Measurements from ENCODE around the gene S100A2. TPM values are rescaled to one million over a fixed set of nuclear protein-coding genes. Genes with fewer than 3 reads are reported as not detected.
"Not testable (repeated sequence)": the region's sequence is repeated elsewhere in the genome, so short reads cannot be mapped to it uniquely, and the experiment has no call there.

S100A2 gene
- total and polyA plus RNA-seq, 10 donors: 0.60 to 5.2 (median 0.97) TPM; not detected in 5

DNA sequence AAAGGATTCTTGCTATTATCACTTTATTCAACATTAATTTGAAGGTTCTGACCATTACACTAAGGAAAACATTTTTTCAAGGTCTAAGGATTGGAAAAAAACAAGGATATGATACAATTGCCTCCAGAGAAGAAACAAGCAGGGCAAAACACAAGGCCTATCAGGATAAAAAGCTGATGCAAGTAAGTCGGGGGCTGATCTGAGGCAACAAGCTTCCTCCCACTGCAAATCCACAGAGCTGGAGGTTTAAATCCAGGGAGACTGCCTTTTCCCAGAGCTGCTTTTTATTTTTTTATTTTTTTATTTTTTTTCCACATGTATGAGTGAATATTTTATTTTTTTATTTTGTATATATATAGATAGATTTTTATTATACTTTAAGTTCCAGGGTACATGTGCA lies 19.4 kb upstream of the S100A2 start:
- no peak for DNase-seq
- TF ChIP-seq, protein P1, sequence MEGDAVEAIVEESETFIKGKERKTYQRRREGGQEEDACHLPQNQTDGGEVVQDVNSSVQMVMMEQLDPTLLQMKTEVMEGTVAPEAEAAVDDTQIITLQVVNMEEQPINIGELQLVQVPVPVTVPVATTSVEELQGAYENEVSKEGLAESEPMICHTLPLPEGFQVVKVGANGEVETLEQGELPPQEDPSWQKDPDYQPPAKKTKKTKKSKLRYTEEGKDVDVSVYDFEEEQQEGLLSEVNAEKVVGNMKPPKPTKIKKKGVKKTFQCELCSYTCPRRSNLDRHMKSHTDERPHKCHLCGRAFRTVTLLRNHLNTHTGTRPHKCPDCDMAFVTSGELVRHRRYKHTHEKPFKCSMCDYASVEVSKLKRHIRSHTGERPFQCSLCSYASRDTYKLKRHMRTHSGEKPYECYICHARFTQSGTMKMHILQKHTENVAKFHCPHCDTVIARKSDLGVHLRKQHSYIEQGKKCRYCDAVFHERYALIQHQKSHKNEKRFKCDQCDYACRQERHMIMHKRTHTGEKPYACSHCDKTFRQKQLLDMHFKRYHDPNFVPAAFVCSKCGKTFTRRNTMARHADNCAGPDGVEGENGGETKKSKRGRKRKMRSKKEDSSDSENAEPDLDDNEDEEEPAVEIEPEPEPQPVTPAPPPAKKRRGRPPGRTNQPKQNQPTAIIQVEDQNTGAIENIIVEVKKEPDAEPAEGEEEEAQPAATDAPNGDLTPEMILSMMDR (IDR thresholded peaks at IDR 0.05 in 8 of 11, conservative IDR thresholded peaks at IDR 0.05 in 3 of 11): no peak
- TF ChIP-seq POLR2AphosphoS5 (IDR thresholded peaks at IDR 0.05) (no peak), POLR2A (IDR thresholded peaks at IDR 0.05) (no peak)
- no peaks in the 10 kb centered on the region for H3K36me3 ChIP-seq
- WGBS, 5 donors: 43 to 65% (median 54%) methylated on average over 1 of the region's 1 CpG
- H3K9me3 ChIP-seq: no peaks in the 10 kb centered on the region
- no peaks in the 10 kb centered on the region for H3K27me3 ChIP-seq (replicated peaks in 1 of 7)
- intact Hi-C loops (cut with DNase I; ENCODE audit: low total_unique reads): no loop called here
- peak overlapping the region in 2 of 8 donors; percentile 9 to 39 for H3K27ac ChIP-seq
- H3K4me3 ChIP-seq: no peak overlapping the region
- peaks cover 0 to 24% (median 13%) of the 10 kb centered on the region in 6 donors for H3K4me1 ChIP-seq

DNA sequence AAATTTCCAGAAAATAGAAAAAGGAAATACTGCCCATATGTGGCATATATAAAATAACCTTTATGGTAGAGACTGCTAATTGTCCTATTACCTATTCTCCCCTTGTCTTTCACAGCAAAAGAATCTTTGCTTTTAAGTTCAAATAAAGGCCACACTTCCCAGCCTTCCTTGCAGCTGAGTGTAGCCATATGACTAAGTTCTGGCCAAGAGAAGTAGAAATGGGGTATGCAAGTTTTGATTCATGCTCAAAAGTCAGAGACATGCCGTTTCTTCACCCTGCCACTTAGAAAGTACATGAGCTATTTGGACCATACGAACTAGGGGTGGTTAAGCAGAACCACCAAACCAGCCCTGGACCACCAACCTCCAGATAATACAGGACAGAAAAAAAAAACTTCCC lies 18.3 kb upstream of the S100A2 start:
- Histone ChIP-seq H3K27me3 (replicated peaks in 1 of 7) (no peaks in the 10 kb centered on the region), H3K27ac (peak overlapping the region in 1 of 8 donors; percentile 13), H3K36me3 (no peaks in the 10 kb centered on the region), H3K4me1 (peaks cover 0 to 24% (median 13%) of the 10 kb centered on the region in 6 donors), H3K9me3 (no peaks in the 10 kb centered on the region), H3K4me3 (no peak overlapping the region)
- intact Hi-C loops (cut with DNase I; ENCODE audit: low total_unique reads): no loop called here
- no peak for DNase-seq
- 74 to 80% (median 78%) methylated on average over 2 of the region's 2 CpGs for WGBS, 5 donors
- TF ChIP-seq, protein P1 (IDR thresholded peaks at IDR 0.05 in 8 of 11, conservative IDR thresholded peaks at IDR 0.05 in 3 of 11): no peak
- no peak for TF ChIP-seq POLR2A (IDR thresholded peaks at IDR 0.05)
- no peak for TF ChIP-seq POLR2AphosphoS5 (IDR thresholded peaks at IDR 0.05)

DNA sequence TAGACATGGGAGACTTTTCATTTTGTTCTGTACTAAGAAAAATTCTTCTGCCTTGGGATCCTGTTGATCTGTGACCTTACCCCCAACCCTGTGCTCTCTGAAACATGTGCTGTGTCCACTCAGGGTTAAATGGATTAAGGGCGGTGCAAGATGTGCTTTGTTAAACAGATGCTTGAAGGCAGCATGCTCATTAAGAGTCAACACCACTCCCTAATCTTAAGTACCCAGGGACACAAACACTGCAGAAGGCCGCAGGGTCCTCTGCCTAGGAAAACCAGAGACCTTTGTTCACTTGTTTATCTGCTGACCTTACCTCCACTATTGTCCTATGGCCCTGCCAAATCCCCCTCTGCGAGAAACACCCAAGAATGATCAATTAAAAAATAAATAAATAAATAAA lies 17.9 kb upstream of the S100A2 start:
- H3K4me1 ChIP-seq: peaks cover 0 to 24% (median 13%) of the 10 kb centered on the region in 6 donors
- intact Hi-C loops (cut with DNase I; ENCODE audit: low total_unique reads); H3K27ac ChIP-seq; H3K27me3 ChIP-seq (replicated peaks in 1 of 7); H3K36me3 ChIP-seq; H3K4me3 ChIP-seq; DNase-seq; H3K9me3 ChIP-seq: not testable (repeated sequence)
- WGBS, 5 donors: 64 to 87% (median 69%) methylated on average over 2 to 3 of the region's 3 CpGs

DNA sequence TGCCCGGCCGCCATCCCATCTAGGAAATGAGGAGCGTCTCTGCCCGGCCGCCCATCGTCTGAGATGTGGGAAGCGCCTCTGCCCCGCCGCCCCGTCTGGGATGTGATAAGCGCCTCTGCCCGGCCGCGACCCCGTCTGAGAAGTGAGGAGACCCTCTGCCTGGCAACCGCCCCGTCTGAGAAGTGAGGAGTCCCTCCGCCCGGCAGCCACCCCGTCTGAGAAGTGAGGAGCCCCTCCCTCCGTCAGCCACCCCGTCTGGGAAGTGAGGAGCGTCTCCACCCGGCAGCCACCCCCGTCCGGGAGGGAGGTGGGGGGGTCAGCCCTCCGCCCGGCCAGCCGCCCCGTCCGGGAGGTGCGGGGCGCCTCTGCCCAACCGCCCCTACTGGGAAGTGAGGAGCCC lies 17.2 kb upstream of the S100A2 start:
- H3K9me3 ChIP-seq; H3K27ac ChIP-seq; H3K4me3 ChIP-seq; H3K36me3 ChIP-seq; H3K27me3 ChIP-seq (replicated peaks in 1 of 7); intact Hi-C loops (cut with DNase I; ENCODE audit: low total_unique reads): not testable (repeated sequence)
- WGBS, 5 donors: 91 to 98% (median 94%) methylated on average over 19 to 34 of the region's 34 CpGs
- H3K4me1 ChIP-seq: peaks cover 0 to 26% (median 9%) of the 10 kb centered on the region in 6 donors
- DNase-seq: peak; percentile 58

DNA sequence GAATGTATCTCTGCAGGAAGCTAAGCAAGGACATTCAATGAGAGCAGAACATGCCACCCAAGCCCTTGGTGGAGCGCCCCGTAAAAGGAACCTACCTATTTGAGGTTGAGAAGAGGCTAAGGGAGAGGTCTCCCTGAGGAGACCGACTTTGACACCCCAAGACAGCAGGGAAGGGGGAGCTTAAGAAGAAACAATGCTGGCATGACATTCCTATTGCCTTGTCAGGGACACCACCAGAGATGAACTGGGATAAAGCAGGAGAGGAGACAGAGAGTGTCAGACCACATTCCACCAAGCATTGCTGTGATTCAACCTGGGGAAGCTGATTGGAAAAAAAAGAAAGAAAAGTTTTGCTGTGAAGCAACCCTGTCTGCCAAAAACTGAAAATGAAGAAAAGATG lies 13.3 kb upstream of the S100A2 start:
- no peaks in the 10 kb centered on the region for H3K9me3 ChIP-seq
- no peaks in the 10 kb centered on the region for H3K36me3 ChIP-seq
- TF ChIP-seq POLR2A (IDR thresholded peaks at IDR 0.05): no peak
- no peak for TF ChIP-seq POLR2AphosphoS5 (IDR thresholded peaks at IDR 0.05)
- TF ChIP-seq, protein P1 (IDR thresholded peaks at IDR 0.05 in 8 of 11, conservative IDR thresholded peaks at IDR 0.05 in 3 of 11): no peak
- H3K4me3 ChIP-seq: no peak overlapping the region
- WGBS, 5 donors: 65 to 74% (median 67%) methylated on average over 3 of the region's 3 CpGs
- intact Hi-C loops (cut with DNase I; ENCODE audit: low total_unique reads): no loop called here
- peaks cover 0 to 18% (median 0%) of the 10 kb centered on the region in 7 donors for H3K27me3 ChIP-seq (replicated peaks in 1 of 7)
- peak; percentile 24 for DNase-seq
- H3K27ac ChIP-seq: peak overlapping the region in 1 of 8 donors; percentile 32
- peaks cover 0 to 12% (median 4%) of the 10 kb centered on the region in 6 donors for H3K4me1 ChIP-seq

Data from spleen (tissue), 11 donors.